ENCODE results near the gene THAP10. TPM values are rescaled to one million over a fixed set of nuclear protein-coding genes. Genes with fewer than 3 reads are reported as not detected.
"Not testable (repeated sequence)": the region's sequence is repeated elsewhere in the genome, so short reads cannot be mapped to it uniquely, and the experiment has no call there.

The THAP10 gene
- total RNA-seq, 4 donors from 2014 or later = 0.46 to 2.3 (median 1.1) TPM

GRCh38 chr15:70859322-70859908 is 32.8 kb downstream of the THAP10 start:
- peak in 1 of 2 donors; percentile 52 for DNase-seq
- intact Hi-C loops (cut with DNase I; ENCODE audit: low total_unique reads) (no loop called here), in situ Hi-C loops (cut with MboI; ENCODE audit: low sequenced_read_pairs in 4 of 4) (no loop called here)

GRCh38 chr15:70858614-70859321 is 33.5 kb downstream of the THAP10 start:
- H3K4me1 ChIP-seq; H3K4me3 ChIP-seq; in situ Hi-C loops (cut with MboI; ENCODE audit: low sequenced_read_pairs in 4 of 4); intact Hi-C loops (cut with DNase I; ENCODE audit: low total_unique reads); H3K36me3 ChIP-seq; ATAC-seq; H3K27me3 ChIP-seq; H3K9me3 ChIP-seq: not testable (repeated sequence)
- peak in 1 of 2 donors; percentile 59 for DNase-seq
- H3K27ac ChIP-seq = peak overlapping the region in 3 of 4 donors; percentile 33 to 43 (median 41)

More at GRCh38 chr15:70859322-70859908, 32.8 kb downstream of the THAP10 start:
- Histone ChIP-seq H3K4me1 (peaks cover 0 to 6% of the 10 kb centered on the region in 2 donors), H3K4me3 (no peak overlapping the region), H3K9me3 (no peaks in the 10 kb centered on the region), H3K27me3 (no peaks in the 10 kb centered on the region), H3K27ac (peak overlapping the region in 2 of 4 donors; percentile 38 to 43), H3K36me3 (no peaks in the 10 kb centered on the region)
- no peak for TF ChIP-seq POLR2A (IDR thresholded peaks at IDR 0.05)
- no peak for TF ChIP-seq CTCF (IDR thresholded peaks at IDR 0.05 in 4 of 5, conservative IDR thresholded peaks at IDR 0.05 in 1 of 5)
- ATAC-seq = no peak

- no peak for TF ChIP-seq CTCF (IDR thresholded peaks at IDR 0.05 in 4 of 5, conservative IDR thresholded peaks at IDR 0.05 in 1 of 5)
- H3K27ac ChIP-seq = peak overlapping the region; percentile 46 to 55 (median 53)
- DNase-seq (no peak), ATAC-seq (no peak)
- no peaks in the 10 kb centered on the region for H3K9me3 ChIP-seq
- no peaks in the 10 kb centered on the region for H3K36me3 ChIP-seq
- H3K27me3 ChIP-seq = no peaks in the 10 kb centered on the region
- in situ Hi-C loops (cut with MboI; ENCODE audit: low sequenced_read_pairs in 4 of 4) (no loop called here), intact Hi-C loops (cut with DNase I; ENCODE audit: low total_unique reads) (no loop called here)
- no peak overlapping the region for H3K4me3 ChIP-seq
- H3K4me1 ChIP-seq = peaks cover 0 to 9% of the 10 kb centered on the region in 2 donors
These were observed 34.5 kb downstream of the THAP10 start for GRCh38 chr15:70857562-70858285.

GRCh38 chr15:70856884-70857561 is 35.2 kb downstream of the THAP10 start:
- Histone ChIP-seq H3K9me3 (no peaks in the 10 kb centered on the region), H3K27me3 (no peaks in the 10 kb centered on the region), H3K4me3 (no peak overlapping the region), H3K4me1 (peaks cover 0 to 15% of the 10 kb centered on the region in 2 donors), H3K27ac (peak overlapping the region; percentile 46 to 71 (median 55)), H3K36me3 (no peaks in the 10 kb centered on the region)
- ATAC-seq = peak; percentile 62 to 64
- in situ Hi-C loops (cut with MboI; ENCODE audit: low sequenced_read_pairs in 4 of 4) = no loop called here
- DNase-seq = peak; percentile 65 to 80
- no peak for TF ChIP-seq CTCF (IDR thresholded peaks at IDR 0.05 in 4 of 5, conservative IDR thresholded peaks at IDR 0.05 in 1 of 5)
- peak in 1 of 2 donors; percentile 42 for TF ChIP-seq POLR2A (IDR thresholded peaks at IDR 0.05)
- intact Hi-C loops (cut with DNase I; ENCODE audit: low total_unique reads) = no loop called here
